Measurements from ENCODE around the gene EPB41. TPM values are rescaled to one million over a fixed set of nuclear protein-coding genes. Genes with fewer than 3 reads are reported as not detected.

Gene EPB41
- total and polyA plus RNA-seq, 7 donors, result 13.2 to 35.1 (median 27.1) TPM

DNA sequence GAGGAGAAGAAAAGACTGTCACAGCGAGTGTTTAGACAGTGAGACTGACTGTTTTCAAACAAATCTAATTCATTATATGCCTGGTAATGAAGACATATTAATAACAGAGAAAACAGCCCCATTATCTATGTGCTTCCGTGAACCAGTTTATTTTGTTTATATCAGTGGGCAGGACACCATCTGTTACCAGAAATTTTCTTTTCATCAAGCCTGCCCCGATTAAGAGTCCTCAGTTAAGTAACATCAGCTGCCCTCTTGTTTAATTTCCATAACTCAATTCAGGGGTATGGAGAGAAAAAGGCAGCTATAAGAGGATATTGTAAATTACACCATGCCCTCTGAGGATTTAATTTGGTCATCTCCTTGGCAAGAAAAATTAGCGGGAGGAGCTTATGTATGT is 115.3 kb downstream of the EPB41 start:
- H3K36me3 ChIP-seq, result peaks cover 0 to 15% (median 0%) of the 10 kb centered on the region in 4 donors
- no peaks in the 10 kb centered on the region for H3K9me3 ChIP-seq
- no peaks in the 10 kb centered on the region for H3K27me3 ChIP-seq
- 87 to 89% methylated on average over 4 of the region's 4 CpGs for WGBS, 2 donors
- no peak for TF ChIP-seq POLR2AphosphoS5 (IDR thresholded peaks at IDR 0.05)
- no peak for TF ChIP-seq EP300 (IDR thresholded peaks at IDR 0.05)
- TF ChIP-seq POLR2A (IDR thresholded peaks at IDR 0.05), result no peak
- TF ChIP-seq, protein P1, sequence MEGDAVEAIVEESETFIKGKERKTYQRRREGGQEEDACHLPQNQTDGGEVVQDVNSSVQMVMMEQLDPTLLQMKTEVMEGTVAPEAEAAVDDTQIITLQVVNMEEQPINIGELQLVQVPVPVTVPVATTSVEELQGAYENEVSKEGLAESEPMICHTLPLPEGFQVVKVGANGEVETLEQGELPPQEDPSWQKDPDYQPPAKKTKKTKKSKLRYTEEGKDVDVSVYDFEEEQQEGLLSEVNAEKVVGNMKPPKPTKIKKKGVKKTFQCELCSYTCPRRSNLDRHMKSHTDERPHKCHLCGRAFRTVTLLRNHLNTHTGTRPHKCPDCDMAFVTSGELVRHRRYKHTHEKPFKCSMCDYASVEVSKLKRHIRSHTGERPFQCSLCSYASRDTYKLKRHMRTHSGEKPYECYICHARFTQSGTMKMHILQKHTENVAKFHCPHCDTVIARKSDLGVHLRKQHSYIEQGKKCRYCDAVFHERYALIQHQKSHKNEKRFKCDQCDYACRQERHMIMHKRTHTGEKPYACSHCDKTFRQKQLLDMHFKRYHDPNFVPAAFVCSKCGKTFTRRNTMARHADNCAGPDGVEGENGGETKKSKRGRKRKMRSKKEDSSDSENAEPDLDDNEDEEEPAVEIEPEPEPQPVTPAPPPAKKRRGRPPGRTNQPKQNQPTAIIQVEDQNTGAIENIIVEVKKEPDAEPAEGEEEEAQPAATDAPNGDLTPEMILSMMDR (IDR thresholded peaks at IDR 0.05), result no peak
- intact Hi-C loops (cut with DNase I), result loop anchor here (5.0 to 10.0 kb wide), 2 partner anchors 173 to 245 kb away; no protein-coding TSS in a partner anchor
- no peak for DNase-seq
- H3K4me3 ChIP-seq, result no peak overlapping the region
- H3K4me1 ChIP-seq, result no peaks in the 10 kb centered on the region
- H3K27ac ChIP-seq, result no peak overlapping the region

DNA sequence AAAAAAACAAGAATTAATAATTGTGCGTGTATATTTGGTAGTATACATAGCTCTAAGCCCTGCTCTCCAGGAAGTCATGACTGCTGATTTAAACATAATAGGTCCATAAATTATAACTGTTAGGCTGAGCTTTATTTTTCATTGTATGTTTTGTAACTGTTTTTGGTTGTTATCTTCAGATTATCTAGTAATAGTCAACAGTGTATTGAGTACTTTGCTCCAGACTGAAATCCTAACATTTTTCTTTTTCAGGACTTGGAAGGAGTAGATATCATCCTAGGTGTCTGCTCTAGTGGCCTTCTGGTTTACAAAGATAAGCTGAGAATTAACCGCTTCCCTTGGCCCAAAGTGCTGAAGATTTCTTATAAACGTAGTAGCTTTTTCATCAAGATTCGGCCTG is 118.5 kb downstream of the EPB41 start:
- Histone ChIP-seq H3K4me1 (peaks cover 0 to 7% (median 0%) of the 10 kb centered on the region in 4 donors), H3K9me3 (no peaks in the 10 kb centered on the region), H3K4me3 (no peak overlapping the region), H3K27me3 (no peaks in the 10 kb centered on the region), H3K36me3 (peaks cover 0 to 15% (median 0%) of the 10 kb centered on the region in 4 donors), H3K27ac (no peak overlapping the region)
- WGBS, 2 donors, result 87% methylated on average over 4 of the region's 4 CpGs
- TF ChIP-seq EP300 (IDR thresholded peaks at IDR 0.05) (no peak), POLR2A (IDR thresholded peaks at IDR 0.05) (no peak), POLR2AphosphoS5 (IDR thresholded peaks at IDR 0.05) (no peak)
- TF ChIP-seq, protein P1 (IDR thresholded peaks at IDR 0.05), result no peak
- intact Hi-C loops (cut with DNase I), result loop anchor here (5.0 to 10.0 kb wide), 2 partner anchors 169 to 248 kb away; no protein-coding TSS in a partner anchor
- no peak for DNase-seq

DNA sequence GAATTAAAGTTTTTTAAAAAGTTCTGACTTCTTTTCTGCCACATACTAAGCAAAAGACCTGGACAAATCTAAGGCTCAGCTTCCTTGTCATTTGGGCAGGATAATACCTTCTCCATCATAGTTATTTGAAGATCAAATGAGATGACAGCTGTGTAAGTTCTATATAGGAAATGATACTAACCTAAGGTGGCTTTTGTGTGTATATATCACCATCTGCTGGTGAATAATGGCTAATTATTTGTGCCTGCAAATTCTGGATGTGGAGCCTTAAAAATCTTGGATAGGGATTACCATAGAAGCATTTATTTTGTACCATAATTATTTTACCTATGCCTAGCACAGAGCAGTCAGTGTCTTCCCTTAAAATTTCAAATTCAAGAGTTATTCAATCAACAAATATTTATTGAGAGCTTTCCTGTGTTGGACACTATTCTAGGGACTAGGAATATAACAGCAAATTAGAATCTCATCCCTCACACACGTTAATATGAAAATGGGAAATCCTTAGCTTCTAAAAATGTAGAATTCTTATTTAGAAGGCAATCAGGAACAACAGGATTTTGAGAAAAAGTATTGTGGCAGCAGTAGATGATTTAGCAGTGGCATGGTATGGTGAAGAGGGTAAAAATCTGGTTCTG is 119.6 kb downstream of the EPB41 start:
- no peaks in the 10 kb centered on the region for H3K27me3 ChIP-seq
- peaks cover 0 to 7% (median 0%) of the 10 kb centered on the region in 4 donors for H3K4me1 ChIP-seq
- H3K36me3 ChIP-seq, result peaks cover 0 to 15% (median 0%) of the 10 kb centered on the region in 4 donors
- H3K27ac ChIP-seq, result no peak overlapping the region
- DNase-seq, result no peak
- intact Hi-C loops (cut with DNase I), result loop anchor here (1.0 to 10.0 kb wide), 3 partner anchors 150 to 249 kb away; no protein-coding TSS in a partner anchor
- H3K9me3 ChIP-seq, result no peaks in the 10 kb centered on the region
- H3K4me3 ChIP-seq, result no peak overlapping the region
- TF ChIP-seq POLR2A (IDR thresholded peaks at IDR 0.05) (no peak), EP300 (IDR thresholded peaks at IDR 0.05) (no peak)
- TF ChIP-seq, protein P1 (IDR thresholded peaks at IDR 0.05), result peak; percentile 29 to 69 (median 64)
- 85 to 87% methylated on average over 1 of the region's 1 CpG for WGBS, 2 donors

DNA sequence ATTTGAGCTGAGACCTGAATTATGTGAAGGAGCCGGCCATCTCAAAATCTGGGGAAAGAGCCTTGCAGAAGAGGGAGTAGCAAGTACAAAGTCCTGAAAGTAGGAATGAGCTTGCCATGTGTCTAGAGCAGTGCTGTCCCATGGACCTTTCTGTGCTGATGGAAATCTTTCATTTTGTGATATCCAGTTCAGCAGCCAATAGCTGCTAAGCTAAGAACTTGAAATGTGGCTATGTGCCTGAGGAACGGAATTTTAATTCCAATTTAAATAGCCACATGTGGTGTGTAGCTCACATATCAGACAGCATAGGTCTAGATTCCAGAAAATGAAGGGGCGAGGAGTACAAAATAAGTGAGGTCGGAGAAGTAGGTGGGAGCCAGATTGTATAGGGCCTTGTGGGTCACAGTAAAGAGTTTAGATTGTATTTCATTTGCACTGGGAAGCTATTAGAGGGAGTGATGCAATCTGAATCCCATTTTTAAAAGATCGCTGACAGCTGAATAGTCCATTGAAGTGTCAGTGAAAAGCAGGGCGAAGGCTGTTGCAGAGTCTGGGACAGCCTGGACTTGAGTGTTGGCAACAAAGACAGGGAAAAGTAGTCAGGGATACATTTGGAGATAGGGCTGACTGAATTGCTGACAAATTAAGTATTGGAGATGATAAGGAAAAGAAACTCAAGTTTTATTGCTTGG is 129.1 kb downstream of the EPB41 start:
- H3K36me3 ChIP-seq, result peaks cover 0 to 23% (median 3%) of the 10 kb centered on the region in 4 donors
- 90 to 95% methylated on average over 6 of the region's 6 CpGs for WGBS, 2 donors
- H3K27me3 ChIP-seq, result no peaks in the 10 kb centered on the region
- H3K4me1 ChIP-seq, result no peaks in the 10 kb centered on the region
- intact Hi-C loops (cut with DNase I), result no loop called here
- no peaks in the 10 kb centered on the region for H3K9me3 ChIP-seq
- no peak for DNase-seq
- H3K27ac ChIP-seq, result peak overlapping the region in 1 of 4 donors; percentile 43
- no peak for TF ChIP-seq POLR2AphosphoS5 (IDR thresholded peaks at IDR 0.05)
- TF ChIP-seq, protein P1 (IDR thresholded peaks at IDR 0.05), result no peak
- no peak for TF ChIP-seq EP300 (IDR thresholded peaks at IDR 0.05)
- no peak for TF ChIP-seq POLR2A (IDR thresholded peaks at IDR 0.05)
- H3K4me3 ChIP-seq, result no peak overlapping the region

Measured in sigmoid colon (tissue), 7 donors.